OCI-LY3 (cell line): ENCODE data around the gene HIVEP3.

Experiments
- H2AFZ ChIP-seq: fragments of 200-600, 300-600 bp; shearing (Covaris generic); 2 replicates; pipeline ENCODE4 v1.6.0; 2014; ENCODE audit warnings: antibody characterized with exemption, low read depth, low read length
- H3K27ac ChIP-seq: fragments of 200-600, 300-600 bp; sonication (generic); 2 replicates; pipeline ENCODE4 v1.5.1; 2014; ENCODE audit warnings: mild to moderate bottlenecking, low read length, moderate library complexity, mixed read lengths
- H3K27me3 ChIP-seq: fragments of 200-600, 300-600 bp; sonication (generic); 2 replicates; pipeline ENCODE4 v1.6.1; 2014; ENCODE audit warnings: low read depth, low read length, mixed read lengths
- H3K36me3 ChIP-seq: fragments of 200-600, 300-600 bp; sonication (generic); replicated peaks from 2 replicates; pipeline ENCODE3; 2014; ENCODE audit warnings: low read depth, low read length, mixed read lengths
- H3K4me1 ChIP-seq: fragments of 300-600, 200-600 bp; sonication (generic); 2 replicates; pipeline ENCODE4 v1.6.1; 2014; ENCODE audit warnings: low read length, mixed read lengths
- H3K4me2 ChIP-seq: fragments of 200-600, 300-600 bp; sonication (generic); 2 replicates; pipeline ENCODE4 v1.6.1; 2014; ENCODE audit warnings: low read length, mixed read lengths
- H3K4me3 ChIP-seq: fragments of 300-600, 200-600 bp; sonication (generic); 2 replicates; pipeline ENCODE4 v1.5.1; 2014; ENCODE audit warnings: antibody characterized with exemption, mild to moderate bottlenecking, low read length, moderate library complexity
- H3K79me2 ChIP-seq: fragments of 300-600, 200-600 bp; shearing (Covaris generic); 2 replicates; pipeline ENCODE4 v1.6.1; 2014; ENCODE audit warnings: mild to moderate bottlenecking, low read length, mixed read lengths
- H3K9ac ChIP-seq: fragments of 300-600, 200-600 bp; shearing (Covaris generic); 2 replicates; pipeline ENCODE4 v1.6.0; 2014; ENCODE audit warnings: mild to moderate bottlenecking, low read length, moderate library complexity
- H3K9me3 ChIP-seq: fragments of 200-600, 300-600 bp; shearing (Covaris generic); 2 replicates; pipeline ENCODE4 v1.6.1; 2014; ENCODE audit warnings: low read length, mixed read lengths; ENCODE audit not compliant: insufficient read depth
- H4K20me1 ChIP-seq: fragments of 200-600, 300-600 bp; sonication (generic); 2 replicates; pipeline ENCODE4 v1.6.1; 2016; ENCODE audit warnings: low read length, mixed read lengths; ENCODE audit not compliant: insufficient read depth
- CTCF ChIP-seq: fragments of 200-600, 300-600 bp; sonication (generic); IDR thresholded peaks from 2 replicates; pipeline ENCODE4 v1.5.1; 2014; ENCODE audit warnings: antibody characterized with exemption, low read length, low read depth
- EZH2phosphoT487 ChIP-seq: fragments of 200-600 bp; shearing (Covaris generic); IDR thresholded peaks from 2 replicates; pipeline ENCODE4 v1.6.1; 2018; ENCODE audit warnings: antibody characterized with exemption, mixed run types, low read depth

HIVEP3 gene

GRCh38 chr1:41716188-41717130 is 202.3 kb downstream of the HIVEP3 start:
- TF ChIP-seq CTCF = no peak
- no peak for TF ChIP-seq EZH2phosphoT487
- Histone ChIP-seq H3K9ac (no peak overlapping the region), H3K27me3 (no peaks in the 10 kb centered on the region), H3K4me2 (no peak overlapping the region), H3K4me1 (peaks cover 55% of the 10 kb centered on the region), H3K36me3 (no peaks in the 10 kb centered on the region), H4K20me1 (no peaks in the 10 kb centered on the region), H3K79me2 (peaks cover 20% of the 10 kb centered on the region), H2AFZ (no peak overlapping the region), H3K4me3 (no peak overlapping the region), H3K27ac (no peak overlapping the region), H3K9me3 (no peaks in the 10 kb centered on the region)

- Histone ChIP-seq H3K4me1 (peaks cover 46% of the 10 kb centered on the region), H3K27ac (no peak overlapping the region), H3K79me2 (peaks cover 17% of the 10 kb centered on the region), H2AFZ (no peak overlapping the region), H3K4me2 (no peak overlapping the region), H3K4me3 (no peak overlapping the region), H3K36me3 (no peaks in the 10 kb centered on the region), H3K27me3 (no peaks in the 10 kb centered on the region), H3K9me3 (no peaks in the 10 kb centered on the region), H4K20me1 (no peaks in the 10 kb centered on the region), H3K9ac (no peak overlapping the region)
- TF ChIP-seq CTCF (no peak), EZH2phosphoT487 (no peak)
Observed at GRCh38 chr1:41715441-41716095, 203.2 kb downstream of the HIVEP3 start.

- H3K27ac ChIP-seq = no peak overlapping the region
- H3K9ac ChIP-seq = no peak overlapping the region
- no peaks in the 10 kb centered on the region for H4K20me1 ChIP-seq
- peaks cover 12% of the 10 kb centered on the region for H3K79me2 ChIP-seq
- no peak overlapping the region for H3K4me3 ChIP-seq
- H3K4me2 ChIP-seq = no peak overlapping the region
- no peak overlapping the region for H2AFZ ChIP-seq
- no peaks in the 10 kb centered on the region for H3K36me3 ChIP-seq
- TF ChIP-seq EZH2phosphoT487 = no peak
- TF ChIP-seq CTCF = no peak
- H3K4me1 ChIP-seq = peaks cover 45% of the 10 kb centered on the region
- H3K9me3 ChIP-seq = no peaks in the 10 kb centered on the region
- H3K27me3 ChIP-seq = no peaks in the 10 kb centered on the region
Observed at GRCh38 chr1:41714638-41715389, 203.9 kb downstream of the HIVEP3 start.
